Skeletal muscle tissue (tissue), 4 donors: ENCODE data around the gene PSME1. TPM values are rescaled to one million over a fixed set of nuclear protein-coding genes. Genes with fewer than 3 reads are reported as not detected.

Experiments
- H3K27ac ChIP-seq: one replicate; pipeline ENCODE4 v1.7.0; 2013; ENCODE audit warnings: mild to moderate bottlenecking, low read depth, low read length, inconsistent platforms
- H3K27me3 ChIP-seq, 3 donors: one replicate each; pipeline ENCODE4 v1.7.0; 2013; ENCODE audit warnings: low read length in 3 of 3; ENCODE audit not compliant: control insufficient read depth in 3 of 3, insufficient read depth in 3 of 3
- H3K36me3 ChIP-seq, 3 donors: one replicate each; pipeline ENCODE4 v1.7.0; 2013; ENCODE audit warnings: low read length in 3 of 3; ENCODE audit not compliant: control insufficient read depth in 3 of 3, insufficient read depth in 3 of 3
- H3K4me1 ChIP-seq, 3 donors: one replicate each; pipeline ENCODE4 v1.7.0; 2013; ENCODE audit warnings: low read length in 3 of 3, mild to moderate bottlenecking in 3 of 3; ENCODE audit not compliant: control insufficient read depth in 3 of 3, insufficient read depth in 3 of 3
- H3K4me3 ChIP-seq, 3 donors: one replicate each; pipeline ENCODE4 v1.7.0; 2013; ENCODE audit warnings: low read length in 3 of 3
- H3K9ac ChIP-seq, 3 donors: one replicate each; pipeline ENCODE4 v1.7.0; 2013; ENCODE audit warnings: low read length in 3 of 3, mild to moderate bottlenecking in 3 of 3, moderate library complexity in 2 of 3, low read depth in 1 of 3
- H3K9me3 ChIP-seq, 3 donors: one replicate each; pipeline ENCODE4 v1.7.0; 2013; ENCODE audit warnings: low read length in 3 of 3; ENCODE audit not compliant: control insufficient read depth in 3 of 3
- total RNA-seq: library from RNA; depleted of rRNA; stranded (reverse); fragments of >200 nt; gene quantifications from one replicate; pipeline ENCODE4 v1.2.3, GENCODE V29; 2014
- donor health status: Osteomylitis.

PSME1 gene
- total RNA-seq, 1 donor from 2014 or later = 89.8 TPM

DNA sequence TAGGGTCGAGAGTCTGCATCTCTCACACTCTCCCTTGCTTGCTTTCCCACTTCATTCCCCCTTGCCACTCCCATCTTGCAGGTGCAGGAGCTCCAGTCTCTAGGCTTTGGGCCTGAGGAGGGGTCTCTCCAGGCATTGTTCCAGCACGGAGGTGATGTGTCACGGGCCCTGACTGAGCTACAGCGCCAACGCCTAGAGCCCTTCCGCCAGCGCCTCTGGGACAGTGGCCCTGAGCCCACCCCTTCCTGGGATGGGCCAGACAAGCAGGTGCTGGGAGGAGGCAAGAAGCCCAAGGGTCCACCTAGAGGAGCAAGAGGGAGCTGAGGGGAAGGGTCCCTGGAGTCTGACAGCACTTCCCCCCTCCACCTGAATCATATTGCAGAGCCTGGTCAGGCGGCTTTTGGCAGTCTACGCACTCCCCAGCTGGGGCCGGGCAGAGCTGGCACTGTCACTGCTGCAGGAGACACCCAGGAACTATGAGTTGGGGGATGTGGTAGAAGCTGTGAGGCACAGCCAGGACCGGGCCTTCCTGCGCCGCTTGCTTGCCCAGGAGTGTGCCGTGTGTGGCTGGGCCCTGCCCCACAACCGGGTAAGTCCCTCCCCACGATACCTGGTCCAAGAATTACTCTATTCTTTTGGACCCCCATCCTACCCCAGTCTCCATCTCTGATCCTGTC is 15.5 kb downstream of the PSME1 start:
- no peak overlapping the region for H3K4me3 ChIP-seq
- peak overlapping the region in 1 of 3 donors; percentile 43 for H3K9ac ChIP-seq
- H3K9me3 ChIP-seq = no peaks in the 10 kb centered on the region
- H3K36me3 ChIP-seq = peaks cover 48 to 66% (median 52%) of the 10 kb centered on the region in 3 donors
- H3K4me1 ChIP-seq = peaks cover 11 to 25% (median 17%) of the 10 kb centered on the region in 3 donors
- H3K27me3 ChIP-seq = no peaks in the 10 kb centered on the region
- no peak overlapping the region for H3K27ac ChIP-seq

DNA sequence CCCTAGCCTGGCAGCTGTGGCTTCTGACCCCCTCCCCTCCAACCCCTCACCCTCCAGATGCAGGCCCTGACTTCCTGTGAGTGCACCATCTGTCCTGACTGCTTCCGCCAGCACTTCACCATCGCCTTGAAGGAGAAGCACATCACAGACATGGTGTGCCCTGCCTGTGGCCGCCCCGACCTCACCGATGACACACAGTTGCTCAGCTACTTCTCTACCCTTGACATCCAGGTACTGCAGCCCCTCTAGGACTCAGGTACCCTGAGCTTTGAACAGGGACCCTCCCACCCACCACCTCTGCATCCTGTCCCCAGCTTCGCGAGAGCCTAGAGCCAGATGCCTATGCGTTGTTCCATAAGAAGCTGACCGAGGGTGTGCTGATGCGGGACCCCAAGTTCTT is 19.1 kb downstream of the PSME1 start:
- H3K4me1 ChIP-seq = peaks cover 0 to 5% (median 0%) of the 10 kb centered on the region in 3 donors
- H3K36me3 ChIP-seq = peaks cover 62 to 72% (median 69%) of the 10 kb centered on the region in 3 donors
- H3K27me3 ChIP-seq = no peaks in the 10 kb centered on the region
- H3K9me3 ChIP-seq = no peaks in the 10 kb centered on the region
- H3K27ac ChIP-seq = no peak overlapping the region
- no peak overlapping the region for H3K4me3 ChIP-seq
- H3K9ac ChIP-seq = peak overlapping the region in 1 of 3 donors; percentile 11

DNA sequence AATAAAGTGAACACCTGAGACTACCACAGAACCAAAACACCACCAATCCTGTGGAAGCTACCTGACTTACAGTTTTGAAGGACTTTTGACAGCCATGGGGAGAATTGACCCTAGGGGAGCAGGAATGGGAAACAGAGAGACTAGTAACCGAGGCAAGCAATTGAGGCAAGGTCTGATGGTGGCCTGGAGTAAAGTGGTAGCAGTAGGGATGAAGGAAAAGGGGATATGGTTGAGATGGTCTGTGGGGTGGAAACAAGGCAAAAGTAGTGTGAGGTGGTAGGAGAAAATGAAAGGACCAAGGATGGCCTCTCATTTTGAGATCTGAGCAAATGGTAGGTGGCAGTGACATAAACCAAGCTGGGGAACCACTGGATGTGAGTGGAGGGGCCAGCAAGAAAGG is 20.8 kb downstream of the PSME1 start:
- Histone ChIP-seq H3K4me3 (no peak overlapping the region), H3K27ac (no peak overlapping the region), H3K9ac (peak overlapping the region in 1 of 3 donors; percentile 27), H3K27me3 (no peaks in the 10 kb centered on the region), H3K4me1 (peaks cover 12 to 20% (median 13%) of the 10 kb centered on the region in 3 donors), H3K9me3 (no peaks in the 10 kb centered on the region), H3K36me3 (peaks cover 53 to 61% (median 57%) of the 10 kb centered on the region in 3 donors)

- no peaks in the 10 kb centered on the region for H3K27me3 ChIP-seq
- no peak overlapping the region for H3K4me3 ChIP-seq
- H3K27ac ChIP-seq = no peak overlapping the region
- H3K36me3 ChIP-seq = peaks cover 49 to 57% (median 54%) of the 10 kb centered on the region in 3 donors
- H3K9me3 ChIP-seq = no peaks in the 10 kb centered on the region
- H3K4me1 ChIP-seq = peaks cover 14 to 25% (median 18%) of the 10 kb centered on the region in 3 donors
- H3K9ac ChIP-seq = no peak overlapping the region
Measured at GRCh38 chr14:24157331-24157730, 21.3 kb downstream of the PSME1 start.

GRCh38 chr14:24159777-24160498 is 23.9 kb downstream of the PSME1 start:
- peak overlapping the region; percentile 88 for H3K27ac ChIP-seq
- H3K9me3 ChIP-seq = no peaks in the 10 kb centered on the region
- H3K4me3 ChIP-seq = no peak overlapping the region
- H3K9ac ChIP-seq = peak overlapping the region in 1 of 3 donors; percentile 40
- no peaks in the 10 kb centered on the region for H3K27me3 ChIP-seq
- peaks cover 64 to 68% (median 65%) of the 10 kb centered on the region in 3 donors for H3K36me3 ChIP-seq
- H3K4me1 ChIP-seq = peaks cover 24 to 34% (median 25%) of the 10 kb centered on the region in 3 donors

GRCh38 chr14:24160499-24160849 is 24.5 kb downstream of the PSME1 start:
- Histone ChIP-seq H3K9ac (peak overlapping the region in 1 of 3 donors; percentile 54), H3K4me1 (peaks cover 24 to 30% (median 25%) of the 10 kb centered on the region in 3 donors), H3K27ac (peak overlapping the region; percentile 88), H3K9me3 (no peaks in the 10 kb centered on the region), H3K4me3 (no peak overlapping the region), H3K27me3 (no peaks in the 10 kb centered on the region), H3K36me3 (peaks cover 64 to 68% (median 65%) of the 10 kb centered on the region in 3 donors)

DNA sequence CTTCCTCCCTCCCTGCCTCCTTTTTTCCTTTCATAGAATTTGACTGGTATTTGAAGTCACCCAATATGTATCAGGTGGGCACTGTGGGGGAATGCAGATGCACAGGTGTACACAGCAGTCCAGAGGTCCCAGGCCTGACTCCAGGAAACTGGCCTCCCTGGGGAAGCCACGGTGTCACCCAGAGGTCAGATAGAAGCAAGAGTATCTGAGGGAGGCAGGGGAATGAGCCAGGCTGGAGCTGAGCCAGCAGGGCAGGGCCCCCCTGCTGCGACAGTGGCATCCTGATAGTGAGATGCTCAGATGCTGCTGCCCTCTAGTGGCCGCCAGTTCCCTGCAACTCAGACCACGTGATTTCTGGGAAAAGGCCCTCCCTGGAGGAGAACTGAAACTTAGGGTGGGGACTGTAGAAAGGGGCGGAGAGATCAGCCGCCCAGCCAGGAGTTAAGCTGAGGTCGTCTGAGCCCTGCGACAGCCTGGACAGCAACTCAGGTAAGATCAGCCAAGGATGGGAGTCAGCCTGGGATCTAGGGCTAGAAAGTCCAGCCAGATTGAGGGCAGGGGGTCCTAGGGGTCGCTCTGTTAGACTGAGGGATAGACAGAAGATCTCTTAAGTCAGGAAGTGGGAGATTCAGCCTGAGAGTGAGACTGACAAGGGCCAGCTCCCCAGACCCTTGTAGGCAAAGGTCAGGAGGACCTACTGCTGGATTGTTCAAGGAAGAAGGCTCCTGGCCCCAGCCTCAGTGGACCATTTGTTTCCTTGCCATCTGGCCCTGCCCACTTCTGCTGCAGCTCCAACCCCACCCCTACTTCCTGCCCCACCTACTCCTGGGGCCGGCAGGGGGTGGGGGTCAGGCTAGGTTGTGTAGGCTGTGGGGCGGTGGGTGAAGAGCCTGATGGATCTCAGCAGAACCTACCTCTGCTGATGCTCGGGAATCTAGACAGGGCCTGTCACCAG is 25.1 kb downstream of the PSME1 start, which contains the start of gene IRF9:
Gene IRF9, plus strand, starts transcription at position 416 of the 955 bp plus-strand sequence. CDS start 880 bp downstream, outside the sequence.
- H3K36me3 ChIP-seq = peaks cover 64 to 68% (median 65%) of the 10 kb centered on the region in 3 donors
- H3K9ac ChIP-seq = peak within 1 kb of the TSS; percentile 80 to 93 (median 91)
- peak within 1 kb of the TSS; percentile 84 to 92 (median 90) for H3K4me3 ChIP-seq
- peaks cover 24 to 30% (median 25%) of the 10 kb centered on the region in 3 donors for H3K4me1 ChIP-seq
- H3K9me3 ChIP-seq = no peaks in the 10 kb centered on the region
- H3K27ac ChIP-seq = peak within 1 kb of the TSS; percentile 88
- no peaks in the 10 kb centered on the region for H3K27me3 ChIP-seq

DNA sequence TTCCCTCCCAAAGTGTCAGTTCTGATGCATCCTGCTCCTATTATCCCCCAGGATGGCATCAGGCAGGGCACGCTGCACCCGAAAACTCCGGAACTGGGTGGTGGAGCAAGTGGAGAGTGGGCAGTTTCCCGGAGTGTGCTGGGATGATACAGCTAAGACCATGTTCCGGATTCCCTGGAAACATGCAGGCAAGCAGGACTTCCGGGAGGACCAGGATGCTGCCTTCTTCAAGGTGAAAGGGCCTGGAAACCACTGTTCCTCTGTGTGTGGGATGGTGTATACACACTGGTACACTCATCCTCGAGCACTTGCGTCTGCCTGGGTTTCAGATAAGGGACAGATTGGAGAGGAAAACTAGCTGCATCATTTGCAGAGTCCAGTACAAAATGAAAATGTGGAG is 26.1 kb downstream of the PSME1 start:
- Histone ChIP-seq H3K9ac (peak overlapping the region in 2 of 3 donors; percentile 80 to 93), H3K36me3 (peaks cover 61 to 67% (median 67%) of the 10 kb centered on the region in 3 donors), H3K9me3 (no peaks in the 10 kb centered on the region), H3K27ac (peak overlapping the region; percentile 88), H3K27me3 (no peaks in the 10 kb centered on the region), H3K4me1 (peaks cover 24 to 30% (median 25%) of the 10 kb centered on the region in 3 donors), H3K4me3 (peak overlapping the region; percentile 84 to 92 (median 90))

DNA sequence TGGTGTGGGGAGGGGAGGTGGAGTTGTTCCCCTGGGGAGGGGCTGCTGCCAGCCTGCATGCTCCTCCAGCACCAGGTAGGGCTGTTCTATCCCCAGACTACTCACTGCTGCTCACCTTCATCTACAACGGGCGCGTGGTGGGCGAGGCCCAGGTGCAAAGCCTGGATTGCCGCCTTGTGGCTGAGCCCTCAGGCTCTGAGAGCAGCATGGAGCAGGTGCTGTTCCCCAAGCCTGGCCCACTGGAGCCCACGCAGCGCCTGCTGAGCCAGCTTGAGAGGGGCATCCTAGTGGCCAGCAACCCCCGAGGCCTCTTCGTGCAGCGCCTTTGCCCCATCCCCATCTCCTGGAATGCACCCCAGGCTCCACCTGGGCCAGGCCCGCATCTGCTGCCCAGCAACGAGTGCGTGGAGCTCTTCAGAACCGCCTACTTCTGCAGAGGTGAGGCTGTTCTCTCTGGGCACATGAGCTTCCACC is 28.6 kb downstream of the PSME1 start:
- Histone ChIP-seq H3K36me3 (peaks cover 52 to 58% (median 56%) of the 10 kb centered on the region in 3 donors), H3K4me3 (no peak overlapping the region), H3K9me3 (no peaks in the 10 kb centered on the region), H3K9ac (no peak overlapping the region), H3K4me1 (peaks cover 24 to 30% (median 25%) of the 10 kb centered on the region in 3 donors), H3K27ac (no peak overlapping the region), H3K27me3 (no peaks in the 10 kb centered on the region)
